Mammary microvascular endothelial cell (primary cell): ENCODE measurements around the gene TBL1XR1. TPM values are rescaled to one million over a fixed set of nuclear protein-coding genes. Genes with fewer than 3 reads are reported as not detected.

Experiments
- total RNA-seq: library from RNA; depleted of rRNA; stranded (reverse); fragments of >200 nt; gene quantifications from 2 replicates; pipeline ENCODE4 v1.2.3, GENCODE V29; 2015

TBL1XR1 gene
- 54.8 and 77.8 TPM in 2 replicates for total RNA-seq

GRCh38 chr3:177197041-177197726 is at the start of gene TBL1XR1:
TBL1XR1 (minus strand) TSS chr3:177197482; CDS start chr3:177064977, 132,505 bp downstream.

